ENCODE data around the gene WNT5B.
"Not testable (repeated sequence)": the region's sequence is repeated elsewhere in the genome, so short reads cannot be mapped to it uniquely, and the experiment has no call there.

WNT5B gene

GRCh38 chr12:1692226-1692625 is 63.2 kb downstream of the WNT5B start:
- DNase-seq: peak in 2 of 3 donors; percentile 61 to 64

GRCh38 chr12:1692895-1693610 is 64.0 kb downstream of the WNT5B start:
- DNase-seq: peak; percentile 35 to 74 (median 65)

DNA sequence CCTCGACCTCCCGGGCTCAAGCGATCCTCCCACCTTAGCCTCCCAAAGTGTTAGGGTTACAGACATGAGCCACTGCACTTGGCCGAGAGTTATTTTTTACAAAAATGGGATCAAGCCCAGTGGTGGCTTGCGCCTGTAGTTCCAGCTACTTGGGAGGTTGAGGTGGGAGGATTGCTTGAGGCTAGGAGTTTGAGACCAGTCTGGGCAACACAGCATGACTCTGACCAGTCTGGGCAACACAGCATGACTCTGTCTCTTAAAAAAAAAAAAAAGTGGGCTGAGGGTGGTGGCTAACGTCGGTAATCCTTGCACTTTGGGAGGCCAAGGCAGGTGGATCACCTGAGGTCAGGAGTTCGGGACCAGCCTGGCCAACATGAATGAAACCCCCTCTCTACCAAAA is 66.1 kb downstream of the WNT5B start:
- DNase-seq: not testable (repeated sequence)

DNA sequence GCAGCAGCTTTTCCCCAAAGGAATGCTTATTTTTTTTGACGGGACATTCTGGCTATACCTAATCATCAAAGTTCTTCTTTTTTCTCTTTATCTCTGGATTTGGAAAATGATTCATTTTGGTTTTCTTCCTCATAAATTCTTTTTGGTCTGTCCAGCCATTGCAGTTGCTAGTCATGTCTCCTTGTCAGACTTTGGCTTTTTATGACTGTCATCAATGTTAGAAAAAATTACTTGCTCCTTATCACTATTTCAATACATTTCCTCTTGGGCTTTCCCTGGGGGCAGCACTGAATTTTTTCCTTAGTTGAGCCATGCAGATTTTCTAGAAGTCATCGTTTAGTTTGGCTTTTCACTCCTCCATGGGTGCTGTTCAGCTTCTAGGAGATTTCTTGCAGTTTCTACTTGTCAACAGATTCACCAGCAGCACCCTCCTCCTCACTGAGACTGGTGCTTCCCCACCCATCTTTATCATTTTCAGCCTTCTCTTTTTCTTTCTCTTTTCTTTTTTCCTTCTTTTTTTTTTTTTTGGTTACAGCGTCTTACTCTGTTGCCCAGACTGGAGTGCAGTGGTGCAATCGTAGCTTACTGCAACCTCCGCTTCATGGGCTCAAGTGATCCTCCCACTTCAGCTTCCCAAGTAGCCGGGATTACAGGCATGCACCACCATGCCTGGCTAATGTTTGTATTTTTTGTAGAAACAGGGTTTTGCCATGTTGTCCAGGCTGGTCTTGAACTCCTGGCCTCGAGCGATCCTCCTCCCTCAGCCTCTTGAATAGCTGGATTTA is 67.0 kb downstream of the WNT5B start:
- DNase-seq: peak; percentile 63 to 86 (median 78)

DNA sequence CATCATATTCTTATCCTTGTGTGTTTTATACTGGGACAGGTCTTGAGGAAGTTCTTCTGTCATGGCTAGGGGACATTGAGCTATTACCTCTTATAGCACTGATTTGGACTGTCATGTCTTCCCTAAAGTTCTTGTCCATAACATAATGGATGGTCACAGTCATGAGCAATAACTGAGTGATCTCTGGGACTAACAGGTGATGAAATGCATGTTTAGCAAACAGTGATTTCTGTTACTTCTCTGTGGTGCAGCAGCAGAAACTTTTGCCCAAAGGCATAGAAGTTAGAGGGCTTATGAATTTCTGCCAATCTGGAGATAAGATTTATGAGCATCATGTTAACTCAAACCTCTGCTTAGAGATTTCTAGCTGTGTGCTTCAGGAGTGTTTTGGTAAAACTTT is 67.8 kb downstream of the WNT5B start:
- peak in 2 of 3 donors; percentile 34 to 37 for DNase-seq
